GM12878 (cell line): ENCODE measurements around the gene LRRC47. TPM values are rescaled to one million over a fixed set of nuclear protein-coding genes. Genes with fewer than 3 reads are reported as not detected.

ENCODE experiments used
- ATAC-seq: fragments of 200-7000 bp; cut with Tn5 transposase; 3 replicates; pipeline ENCODE4 v1.9.1; 2020; ENCODE audit warnings: mild to moderate bottlenecking, moderate library complexity
- BruUV-seq: library from RNA; stranded (reverse); fragments of 400-500 nt; replicated peaks from 2 replicates; lab custom pipeline; 2021; lab: Mats Ljungman, UMichigan
- CTCF ChIA-PET: fragments of 300-600 bp; sonication (Branson Sonifier 250); formaldehyde crosslinking; extraction: SDS; loops from one replicate; lab custom pipeline; 2021; ENCODE audit warnings: inconsistent platforms; lab: Yijun Ruan, JAX
- POLR2A ChIA-PET: fragments of 350-600 bp; formaldehyde crosslinking; extraction: SDS; loops from one replicate; lab custom pipeline; 2021; ENCODE audit warnings: inconsistent platforms; lab: Charles Lee
- RAD21 ChIA-PET: fragments of 300-600 bp; sonication (Branson Sonifier 250); formaldehyde crosslinking; loops from one replicate; lab custom pipeline; 2023; ENCODE audit warnings: antibody characterized with exemption; ENCODE audit not compliant: unreplicated experiment; lab: Charles Lee
- SMC1A ChIA-PET: fragments of 300-600 bp; sonication (Branson Sonifier 250); formaldehyde crosslinking; loops from one replicate; lab custom pipeline; 2023; ENCODE audit not compliant: unreplicated experiment, uncharacterized antibody; lab: Charles Lee
- DNase-seq: peaks from one replicate; pipeline ENCODE4 v3.0.0-alpha.2; 2011; ENCODE audit warnings: low read depth, low spot score
- FAIRE-seq: peaks from 3 replicates; lab custom pipeline; 2011; peaks lifted over from hg19 to GRCh38; lab: Jason Lieb, UNC
- H2AFZ ChIP-seq: 2 replicates; pipeline ENCODE4 v1.6.0; 2011; ENCODE audit warnings: low read depth, low read length, control low read depth; ENCODE audit not compliant: control insufficient read depth
- H3K27ac ChIP-seq: 2 replicates; pipeline ENCODE4 v1.5.1; 2011; ENCODE audit warnings: control low read depth; ENCODE audit not compliant: control insufficient read depth, insufficient read depth
- H3K27me3 ChIP-seq, 2 experiments: replicated peaks in 1 of 2; 2 replicates each; pipeline versions ENCODE4 v1.6.0 to v1.6.1; 2011; ENCODE audit warnings: low read length in 1 of 2; ENCODE audit not compliant: control insufficient read depth in 2 of 2, insufficient read depth in 2 of 2
- H3K36me3 ChIP-seq, 2 experiments: 2 replicates each; pipeline ENCODE4 v1.5.1; 2011; ENCODE audit warnings: low read length in 1 of 2; ENCODE audit not compliant: control insufficient read depth in 2 of 2, insufficient read depth in 2 of 2
- H3K4me1 ChIP-seq: 2 replicates; pipeline ENCODE4 v1.6.1; 2011; ENCODE audit warnings: mild to moderate bottlenecking, low read length, moderate library complexity, mixed read lengths; ENCODE audit not compliant: control insufficient read depth, insufficient read depth
- H3K4me2 ChIP-seq: 2 replicates; pipeline ENCODE4 v1.6.0; 2011; ENCODE audit warnings: control low read depth; ENCODE audit not compliant: control insufficient read depth, insufficient read depth
- H3K4me3 ChIP-seq: fragments of 200-600 bp; sonication (generic); 2 replicates; pipeline ENCODE4 v1.5.1; 2016
- H3K79me2 ChIP-seq: 2 replicates; pipeline ENCODE4 v1.6.0; 2011; ENCODE audit warnings: low read length; ENCODE audit not compliant: control insufficient read depth, insufficient read depth
- H3K9ac ChIP-seq: 2 replicates; pipeline ENCODE4 v1.8.0; 2011; ENCODE audit warnings: low read length, control low read depth, mixed read lengths; ENCODE audit not compliant: control insufficient read depth, insufficient read depth
- H3K9me3 ChIP-seq: replicated peaks from 3 replicates; pipeline ENCODE4 v1.5.1; 2011; ENCODE audit warnings: mild to moderate bottlenecking, low read length; ENCODE audit not compliant: control insufficient read depth, insufficient read depth
- H4K20me1 ChIP-seq: 2 replicates; pipeline ENCODE4 v1.6.0; 2011; ENCODE audit not compliant: control insufficient read depth, insufficient read depth
- ATF7 ChIP-seq: fragments of 450-650 bp; IDR thresholded peaks from 2 replicates; pipeline ENCODE4 v1.6.1; 2016; ENCODE audit warnings: low read depth, mild to moderate bottlenecking
- CBX5 ChIP-seq: sonication (generic); IDR thresholded peaks from 2 replicates; pipeline ENCODE4 v1.6.1; 2016; ENCODE audit warnings: low read depth, moderate library complexity, mild to moderate bottlenecking, inconsistent platforms
- FOS ChIP-seq: IDR thresholded peaks from 3 replicates; pipeline ENCODE4 v1.6.1; 2011; ENCODE audit warnings: borderline replicate concordance; ENCODE audit not compliant: insufficient read length; ENCODE audit errors: extremely low read depth
- HDGF ChIP-seq: fragments of 450-650 bp; IDR thresholded peaks from 2 replicates; pipeline ENCODE4 v1.6.1; 2016; ENCODE audit warnings: antibody characterized with exemption
- MAX ChIP-seq: IDR thresholded peaks from 2 replicates; pipeline ENCODE4 v1.6.1; 2012; ENCODE audit warnings: low read depth, low read length, improper control_type of control experiment
- PKNOX1 ChIP-seq: fragments of 450-650 bp; IDR thresholded peaks from 2 replicates; pipeline ENCODE4 v1.6.1; 2016; ENCODE audit warnings: mild to moderate bottlenecking
- PML ChIP-seq: IDR thresholded peaks from 2 replicates; pipeline ENCODE4 v1.6.1; 2012; ENCODE audit warnings: low read length, inconsistent platforms
- POLR2AphosphoS5 ChIP-seq: IDR thresholded peaks from 2 replicates; pipeline ENCODE4 v1.6.1; 2011; ENCODE audit warnings: mild to moderate bottlenecking, low read length, inconsistent platforms
- RAD51 ChIP-seq: fragments of 450-650 bp; IDR thresholded peaks from 2 replicates; pipeline ENCODE4 v1.6.1; 2016; ENCODE audit warnings: moderate library complexity, mild to moderate bottlenecking, inconsistent platforms
- RBBP5 ChIP-seq: fragments of 200-600 bp; sonication (generic); conservative IDR thresholded peaks from 2 replicates; pipeline ENCODE4 v1.6.1; 2016
- SIX5 ChIP-seq: IDR thresholded peaks from 2 replicates; pipeline ENCODE4 v1.6.1; 2011; ENCODE audit warnings: mild to moderate bottlenecking, low read depth, low read length, moderate library complexity; ENCODE audit not compliant: severe bottlenecking
- SREBF1 ChIP-seq: IDR thresholded peaks from 2 replicates; pipeline ENCODE4 v1.6.1; 2012; ENCODE audit warnings: mild to moderate bottlenecking, low read length
- WGBS: methylation state at CpG from one replicate; pipeline ENCODE4 v1.1.6; 2016; ENCODE audit warnings: low lambda C conversion rate; ENCODE audit not compliant: insufficient replicate concordance, insufficient coverage; ENCODE audit errors: missing lambda C conversion rate; 5-methylcytosine and 5-hydroxymethylcytosine counted together
- in situ Hi-C: fragments of 300-500 bp; cut with MboI; formaldehyde crosslinking; loops from 9 replicates; pipeline ENCODE4 v1.14.3; 2018; ENCODE audit warnings: mixed read lengths
- intact Hi-C: fragments of 100-400 bp; cut with micrococcal nuclease; formaldehyde crosslinking; loops from one replicate; pipeline ENCODE4 v1.14.2; 2022; ENCODE audit not compliant: unreplicated experiment
- polyA plus RNA-seq, 11 experiments: library from polyadenylated mRNA; depleted of rRNA in 4 of 11; unstranded in 6 of 11; stranded (reverse) in 5 of 11; fragments of >200 nt; fragmentation: Nextera tagmentation in 4 of 11; fragmentation: Illumina TruSeq in 1 of 11; extraction: Ambion mirVana in 4 of 11; extraction: Trizol in 1 of 11; gene quantifications; 1 replicate in 1 of 11; 2 replicates in 10 of 11; pipeline versions ENCODE4 v1.2.1 to v1.2.3, GENCODE V29; 2011 to 2016; ENCODE audit warnings: inconsistent platforms in 2 of 11, missing spikeins in 2 of 11, low read depth in 1 of 11
- total RNA-seq, 4 experiments: library from RNA; depleted of rRNA in 3 of 4; stranded (reverse); fragments of >200 nt in 3 of 4; fragmentation: Illumina TruSeq in 1 of 4; extraction: Trizol in 1 of 4; gene quantifications; 2 replicates each; pipeline versions ENCODE4 v1.2.1 to v1.2.3, GENCODE V29; 2013 to 2021
- TF ChIP-seq, protein P1 (sequence below): fragments of 450-650 bp; IDR thresholded peaks from 2 replicates; pipeline ENCODE4 v1.6.1; 2017; ENCODE audit warnings: mild to moderate bottlenecking, moderate library complexity

The LRRC47 gene
- total and polyA plus RNA-seq, 10 of the 15 experiments (the other 5 are each of a cell fraction or from before 2014, with no cell fraction given), result 2.5 to 34.6 (median 18.2) TPM

- Histone ChIP-seq H3K4me3 (no peak overlapping the region), H3K9ac (no peak overlapping the region), H3K9me3 (no peaks in the 10 kb centered on the region), H3K4me1 (peaks cover 15% of the 10 kb centered on the region), H3K79me2 (no peaks in the 10 kb centered on the region), H3K4me2 (no peak overlapping the region), H2AFZ (no peak overlapping the region), H3K27ac (no peak overlapping the region), H4K20me1 (no peaks in the 10 kb centered on the region), H3K27me3 (no peaks in the 10 kb centered on the region; a peak in 1 of 4 replicates), H3K36me3 (peaks cover 0 to 5% of the 10 kb centered on the region in 2 experiments; a peak in 2 of 4 replicates)
- 62% methylated on average over 16 of the region's 19 CpGs for WGBS
- CTCF ChIA-PET, result interaction anchor here (0.7 kb wide), 1 partner anchor 28 kb away, joined by 4 read pairs; no protein-coding TSS in a partner anchor
- RAD21 ChIA-PET, result no interaction called here
- POLR2A ChIA-PET, result no interaction called here
- SMC1A ChIA-PET, result interaction anchor here (0.9 kb wide), 1 partner anchor 75 kb away, joined by 3 read pairs; no protein-coding TSS in a partner anchor
- DNase-seq (no peak), FAIRE-seq (no peak), ATAC-seq (no peak)
- intact Hi-C loops, result no loop called here
- TF ChIP-seq RAD51 (no peak), CBX5 (no peak), RBBP5 (no peak), PKNOX1 (no peak), POLR2AphosphoS5 (no peak), PML (no peak), ATF7 (no peak), MAX (no peak), HDGF (no peak), FOS (no peak), SREBF1 (no peak), SIX5 (no peak)
- TF ChIP-seq, protein P1, sequence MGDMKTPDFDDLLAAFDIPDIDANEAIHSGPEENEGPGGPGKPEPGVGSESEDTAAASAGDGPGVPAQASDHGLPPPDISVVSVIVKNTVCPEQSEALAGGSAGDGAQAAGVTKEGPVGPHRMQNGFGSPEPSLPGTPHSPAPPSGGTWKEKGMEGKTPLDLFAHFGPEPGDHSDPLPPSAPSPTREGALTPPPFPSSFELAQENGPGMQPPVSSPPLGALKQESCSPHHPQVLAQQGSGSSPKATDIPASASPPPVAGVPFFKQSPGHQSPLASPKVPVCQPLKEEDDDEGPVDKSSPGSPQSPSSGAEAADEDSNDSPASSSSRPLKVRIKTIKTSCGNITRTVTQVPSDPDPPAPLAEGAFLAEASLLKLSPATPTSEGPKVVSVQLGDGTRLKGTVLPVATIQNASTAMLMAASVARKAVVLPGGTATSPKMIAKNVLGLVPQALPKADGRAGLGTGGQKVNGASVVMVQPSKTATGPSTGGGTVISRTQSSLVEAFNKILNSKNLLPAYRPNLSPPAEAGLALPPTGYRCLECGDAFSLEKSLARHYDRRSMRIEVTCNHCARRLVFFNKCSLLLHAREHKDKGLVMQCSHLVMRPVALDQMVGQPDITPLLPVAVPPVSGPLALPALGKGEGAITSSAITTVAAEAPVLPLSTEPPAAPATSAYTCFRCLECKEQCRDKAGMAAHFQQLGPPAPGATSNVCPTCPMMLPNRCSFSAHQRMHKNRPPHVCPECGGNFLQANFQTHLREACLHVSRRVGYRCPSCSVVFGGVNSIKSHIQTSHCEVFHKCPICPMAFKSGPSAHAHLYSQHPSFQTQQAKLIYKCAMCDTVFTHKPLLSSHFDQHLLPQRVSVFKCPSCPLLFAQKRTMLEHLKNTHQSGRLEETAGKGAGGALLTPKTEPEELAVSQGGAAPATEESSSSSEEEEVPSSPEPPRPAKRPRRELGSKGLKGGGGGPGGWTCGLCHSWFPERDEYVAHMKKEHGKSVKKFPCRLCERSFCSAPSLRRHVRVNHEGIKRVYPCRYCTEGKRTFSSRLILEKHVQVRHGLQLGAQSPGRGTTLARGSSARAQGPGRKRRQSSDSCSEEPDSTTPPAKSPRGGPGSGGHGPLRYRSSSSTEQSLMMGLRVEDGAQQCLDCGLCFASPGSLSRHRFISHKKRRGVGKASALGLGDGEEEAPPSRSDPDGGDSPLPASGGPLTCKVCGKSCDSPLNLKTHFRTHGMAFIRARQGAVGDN, result no peak
- in situ Hi-C loops, result no loop called here
- BruUV-seq, result no TSS peak
These were observed 21.9 kb downstream of the LRRC47 start for GRCh38 chr1:3774276-3774945.
